CD14-positive monocyte (primary cell): ENCODE results near the gene MAD1L1. TPM values are rescaled to one million over a fixed set of nuclear protein-coding genes. Genes with fewer than 3 reads are reported as not detected.

Source experiments
- DNase-seq, 3 donors: peaks; one replicate each; pipeline ENCODE4 v3.0.0-alpha.2; 2011 to 2022
- H2AFZ ChIP-seq: 2 replicates; pipeline ENCODE4 v1.6.0; 2012; ENCODE audit warnings: mild to moderate bottlenecking, low read depth, low read length, inconsistent platforms; ENCODE audit not compliant: insufficient read depth, poor library complexity, severe bottlenecking
- H3K27ac ChIP-seq, 2 donors: 1 replicate in 1 of 2; 2 replicates in 1 of 2; pipeline ENCODE4 v1.5.1; 2012 to 2013; ENCODE audit warnings: low read length in 2 of 2, control low read depth in 1 of 2, inconsistent platforms in 1 of 2, low read depth in 1 of 2, mild to moderate bottlenecking in 1 of 2
- H3K27me3 ChIP-seq, 2 donors: one replicate each; pipeline versions ENCODE4 v1.6.0 to v1.6.1; 2011 to 2013; ENCODE audit warnings: low read length in 2 of 2; ENCODE audit not compliant: control insufficient read depth in 2 of 2, insufficient read depth in 2 of 2
- H3K36me3 ChIP-seq, 2 donors: replicated peaks in 1 of 2; 1 replicate in 1 of 2; 2 replicates in 1 of 2; pipeline versions ENCODE4 v1.5.1 to v1.6.1; 2012 to 2013; ENCODE audit warnings: low read length in 2 of 2, control low read depth in 1 of 2, inconsistent platforms in 1 of 2, mild to moderate bottlenecking in 1 of 2; ENCODE audit not compliant: insufficient read depth in 2 of 2, control insufficient read depth in 1 of 2
- H3K4me1 ChIP-seq, 2 donors: 1 replicate in 1 of 2; 2 replicates in 1 of 2; pipeline versions ENCODE4 v1.5.1 to v1.6.1; 2012 to 2013; ENCODE audit warnings: low read length in 2 of 2, control low read depth in 1 of 2, inconsistent platforms in 1 of 2, mild to moderate bottlenecking in 1 of 2, moderate library complexity in 1 of 2; ENCODE audit not compliant: insufficient read depth in 2 of 2, control insufficient read depth in 1 of 2
- H3K4me2 ChIP-seq: replicated peaks from 2 replicates; pipeline ENCODE3; 2012; ENCODE audit warnings: low read length, moderate library complexity, mild to moderate bottlenecking; ENCODE audit not compliant: poor library complexity, severe bottlenecking; ENCODE audit errors: extremely low read depth
- H3K4me3 ChIP-seq, 3 experiments: fragments of 200-600 bp in 1 of 3; sonication (generic) in 1 of 3; replicated peaks in 1 of 3; 1 replicate in 2 of 3; 2 replicates in 1 of 3; pipeline ENCODE4 v1.5.1; 2011 to 2013; ENCODE audit warnings: low read length in 3 of 3, mild to moderate bottlenecking in 3 of 3, control low read depth in 2 of 3, low read depth in 2 of 3, inconsistent platforms in 1 of 3, moderate library complexity in 1 of 3
- H3K79me2 ChIP-seq: 2 replicates; pipeline ENCODE4 v1.6.0; 2012; ENCODE audit warnings: mild to moderate bottlenecking, control low read depth, inconsistent platforms, low read length, moderate library complexity; ENCODE audit not compliant: insufficient read depth
- H3K9ac ChIP-seq: 2 replicates; pipeline ENCODE4 v1.6.0; 2017; ENCODE audit warnings: low read length, mild to moderate bottlenecking; ENCODE audit not compliant: insufficient read depth, poor library complexity, severe bottlenecking
- H3K9me3 ChIP-seq, 2 donors: replicated peaks in 1 of 2; 1 replicate in 1 of 2; 2 replicates in 1 of 2; pipeline versions ENCODE4 v1.5.1 to v1.6.1; 2012 to 2013; ENCODE audit warnings: low read length in 2 of 2, control low read depth in 1 of 2; ENCODE audit not compliant: control insufficient read depth in 1 of 2, insufficient read depth in 1 of 2
- H4K20me1 ChIP-seq: 2 replicates; pipeline ENCODE4 v1.6.0; 2012; ENCODE audit warnings: mild to moderate bottlenecking, low read length, control low read depth, moderate library complexity; ENCODE audit not compliant: insufficient read depth
- H3K27ac Mint-ChIP-seq, 7 donors: one replicate each; pipeline ENCODE4 v1.8.0; 2020; ENCODE audit warnings: mild to moderate bottlenecking in 7 of 7, mixed read lengths in 7 of 7, moderate library complexity in 6 of 7, inconsistent platforms in 2 of 7
- H3K27me3 Mint-ChIP-seq, 3 donors: one replicate each; pipeline ENCODE4 v1.8.0; 2021 to 2022; ENCODE audit warnings: low read depth in 3 of 3, mild to moderate bottlenecking in 3 of 3, mixed read lengths in 3 of 3, moderate library complexity in 3 of 3, inconsistent platforms in 1 of 3
- H3K36me3 Mint-ChIP-seq, 2 donors: one replicate each; pipeline ENCODE4 v1.8.0; 2020; ENCODE audit warnings: mixed read lengths in 2 of 2, inconsistent platforms in 1 of 2, mild to moderate bottlenecking in 1 of 2
- H3K4me1 Mint-ChIP-seq: one replicate; pipeline ENCODE4 v1.8.0; 2020; ENCODE audit warnings: mild to moderate bottlenecking, mixed read lengths
- H3K4me3 Mint-ChIP-seq, 2 donors: one replicate each; pipeline ENCODE4 v1.8.0; 2020; ENCODE audit warnings: mild to moderate bottlenecking in 2 of 2, mixed read lengths in 2 of 2, moderate library complexity in 1 of 2
- H3K9me3 Mint-ChIP-seq, 7 donors: one replicate each; pipeline ENCODE4 v1.8.0; 2020 to 2022; ENCODE audit warnings: mixed read lengths in 7 of 7, mild to moderate bottlenecking in 6 of 7, moderate library complexity in 6 of 7, inconsistent platforms in 2 of 7
- WGBS: methylation state at CpG from one replicate; pipeline ENCODE4 v1.1.5; 2013; ENCODE audit warnings: missing lambda C conversion rate; ENCODE audit not compliant: insufficient coverage; 5-methylcytosine and 5-hydroxymethylcytosine counted together
- intact Hi-C, 2 donors: fragments of 100-400 bp; cut with micrococcal nuclease; formaldehyde crosslinking; loops; one replicate each; pipeline versions ENCODE4 v1.15.0 to v1.15.1; 2023
- polyA plus RNA-seq, 3 donors: library from polyadenylated mRNA; depleted of rRNA in 1 of 3; unstranded in 2 of 3; stranded (reverse) in 1 of 3; fragments of 300-500 nt in 2 of 3; fragments of >200 nt in 1 of 3; fragmentation: Illumina TruSeq in 2 of 3; gene quantifications; 1 replicate in 2 of 3; 2 replicates in 1 of 3; pipeline ENCODE4 v1.2.3, GENCODE V29; 2012 to 2021
- TF ChIP-seq, protein P1 (sequence below): fragments of 200-600 bp; IDR thresholded peaks from one replicate; pipeline ENCODE4 v1.8.0; 2022; ENCODE audit warnings: antibody characterized with exemption, mild to moderate bottlenecking

MAD1L1 gene
- polyA plus RNA-seq, 3 donors: 22.0 to 39.4 (median 33.2) TPM

DNA sequence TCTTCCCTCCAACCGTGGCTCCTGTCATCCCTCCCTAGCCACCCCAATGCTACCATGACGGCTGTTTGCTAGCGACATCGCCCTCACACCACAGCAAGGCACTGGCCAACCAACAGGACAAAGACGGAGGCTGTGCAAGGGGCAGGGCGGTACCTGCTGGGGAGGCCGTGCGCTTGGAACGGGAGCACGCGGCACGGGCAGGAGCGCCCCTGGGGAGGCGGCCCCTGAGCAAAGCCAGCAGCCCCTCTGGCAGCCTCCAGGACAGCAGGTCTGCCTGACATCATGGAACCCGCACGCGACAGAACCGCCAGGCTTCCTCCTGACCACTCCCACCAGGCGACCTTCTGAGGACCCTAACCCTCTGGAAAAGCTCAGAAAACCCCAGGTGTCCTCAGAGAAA is 12.7 kb downstream of the MAD1L1 start:
- Histone ChIP-seq H3K9me3 (no peaks in the 10 kb centered on the region), H3K9ac (no peak overlapping the region), H3K79me2 (no peaks in the 10 kb centered on the region), H3K27me3 (no peaks in the 10 kb centered on the region), H3K4me2 (no peak overlapping the region), H4K20me1 (peaks cover 9% of the 10 kb centered on the region), H3K36me3 (peaks cover 86 to 100% of the 10 kb centered on the region in 2 donors), H3K4me1 (no peaks in the 10 kb centered on the region), H3K27ac (no peak overlapping the region), H3K4me3 (no peak overlapping the region), H2AFZ (no peak overlapping the region)
- 97% methylated on average over 14 of the region's 19 CpGs for WGBS
- Mint-ChIP-seq H3K4me1 (no peaks in the 10 kb centered on the region), H3K4me3 (no peak overlapping the region), H3K9me3 (peaks cover 0 to 2% (median 0%) of the 10 kb centered on the region in 7 donors), H3K27ac (peak overlapping the region in 1 of 7 donors; percentile 69), H3K27me3 (peaks cover 0 to 3% (median 0%) of the 10 kb centered on the region in 3 donors), H3K36me3 (peaks cover 89 to 98% of the 10 kb centered on the region in 2 donors)
- intact Hi-C loops: no loop called here
- TF ChIP-seq, protein P1, sequence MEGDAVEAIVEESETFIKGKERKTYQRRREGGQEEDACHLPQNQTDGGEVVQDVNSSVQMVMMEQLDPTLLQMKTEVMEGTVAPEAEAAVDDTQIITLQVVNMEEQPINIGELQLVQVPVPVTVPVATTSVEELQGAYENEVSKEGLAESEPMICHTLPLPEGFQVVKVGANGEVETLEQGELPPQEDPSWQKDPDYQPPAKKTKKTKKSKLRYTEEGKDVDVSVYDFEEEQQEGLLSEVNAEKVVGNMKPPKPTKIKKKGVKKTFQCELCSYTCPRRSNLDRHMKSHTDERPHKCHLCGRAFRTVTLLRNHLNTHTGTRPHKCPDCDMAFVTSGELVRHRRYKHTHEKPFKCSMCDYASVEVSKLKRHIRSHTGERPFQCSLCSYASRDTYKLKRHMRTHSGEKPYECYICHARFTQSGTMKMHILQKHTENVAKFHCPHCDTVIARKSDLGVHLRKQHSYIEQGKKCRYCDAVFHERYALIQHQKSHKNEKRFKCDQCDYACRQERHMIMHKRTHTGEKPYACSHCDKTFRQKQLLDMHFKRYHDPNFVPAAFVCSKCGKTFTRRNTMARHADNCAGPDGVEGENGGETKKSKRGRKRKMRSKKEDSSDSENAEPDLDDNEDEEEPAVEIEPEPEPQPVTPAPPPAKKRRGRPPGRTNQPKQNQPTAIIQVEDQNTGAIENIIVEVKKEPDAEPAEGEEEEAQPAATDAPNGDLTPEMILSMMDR: no peak
- no peak for DNase-seq

DNA sequence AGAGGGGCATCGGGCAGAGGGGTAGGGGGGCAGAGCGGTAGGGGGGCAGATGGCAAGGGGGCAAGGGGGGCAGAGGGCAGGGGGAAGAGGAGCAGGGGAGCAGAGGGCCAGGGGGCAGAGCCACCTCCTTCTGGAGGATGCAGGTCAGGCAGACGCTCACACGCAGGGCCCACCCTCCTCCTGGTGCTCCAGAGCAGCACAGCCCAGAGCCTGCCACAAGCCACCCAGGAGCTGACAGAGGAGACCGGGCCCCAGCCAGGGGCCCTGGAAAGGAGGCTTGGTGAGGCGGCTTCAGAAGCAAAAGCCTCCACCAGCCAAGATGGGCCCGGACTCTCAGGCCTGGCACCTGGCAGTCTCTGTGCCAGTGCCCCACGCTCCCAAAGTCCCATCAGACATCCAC is 13.1 kb downstream of the MAD1L1 start:
- Mint-ChIP-seq H3K4me1 (no peaks in the 10 kb centered on the region), H3K9me3 (peaks cover 0 to 2% (median 0%) of the 10 kb centered on the region in 7 donors), H3K27me3 (peaks cover 0 to 3% (median 0%) of the 10 kb centered on the region in 3 donors), H3K4me3 (no peak overlapping the region), H3K27ac (no peak overlapping the region), H3K36me3 (peaks cover 89 to 98% of the 10 kb centered on the region in 2 donors)
- no peaks in the 10 kb centered on the region for H3K79me2 ChIP-seq
- intact Hi-C loops: no loop called here
- no peak overlapping the region for H3K4me3 ChIP-seq
- H3K9ac ChIP-seq: no peak overlapping the region
- no peak overlapping the region for H2AFZ ChIP-seq
- TF ChIP-seq, protein P1: no peak
- no peaks in the 10 kb centered on the region for H3K4me1 ChIP-seq
- no peaks in the 10 kb centered on the region for H3K27me3 ChIP-seq
- no peaks in the 10 kb centered on the region for H3K9me3 ChIP-seq
- 100% methylated on average over 6 of the region's 8 CpGs for WGBS
- peaks cover 86 to 100% of the 10 kb centered on the region in 2 donors for H3K36me3 ChIP-seq
- H3K4me2 ChIP-seq: no peak overlapping the region
- peaks cover 9% of the 10 kb centered on the region for H4K20me1 ChIP-seq
- no peak overlapping the region for H3K27ac ChIP-seq
- no peak for DNase-seq
